ENCODE measurements around the gene EVL. TPM values are rescaled to one million over a fixed set of nuclear protein-coding genes. Genes with fewer than 3 reads are reported as not detected.

EVL gene
- total RNA-seq, 3 donors from 2014 or later = 32.0 to 42.8 (median 36.0) TPM

DNA sequence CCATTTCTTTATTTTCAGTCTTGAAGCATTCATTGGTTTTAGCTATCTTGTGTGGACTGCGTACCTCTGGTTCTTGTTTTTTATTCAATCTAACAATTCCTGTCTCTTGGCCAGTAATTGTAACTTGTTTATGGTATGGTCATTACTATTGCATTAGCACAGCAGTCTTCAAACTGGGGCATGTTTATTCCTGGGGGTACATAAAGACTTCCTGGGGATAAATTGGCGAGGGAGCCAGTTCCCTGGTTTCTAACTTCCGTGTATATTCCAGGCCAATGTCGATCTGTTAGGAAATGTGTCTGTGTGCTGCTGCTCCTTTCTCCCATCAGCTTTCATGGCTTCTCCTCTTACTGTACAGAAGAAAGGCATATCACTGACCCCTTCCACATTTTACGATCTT is 13.7 kb upstream of the EVL start:
- TF ChIP-seq, protein P1, sequence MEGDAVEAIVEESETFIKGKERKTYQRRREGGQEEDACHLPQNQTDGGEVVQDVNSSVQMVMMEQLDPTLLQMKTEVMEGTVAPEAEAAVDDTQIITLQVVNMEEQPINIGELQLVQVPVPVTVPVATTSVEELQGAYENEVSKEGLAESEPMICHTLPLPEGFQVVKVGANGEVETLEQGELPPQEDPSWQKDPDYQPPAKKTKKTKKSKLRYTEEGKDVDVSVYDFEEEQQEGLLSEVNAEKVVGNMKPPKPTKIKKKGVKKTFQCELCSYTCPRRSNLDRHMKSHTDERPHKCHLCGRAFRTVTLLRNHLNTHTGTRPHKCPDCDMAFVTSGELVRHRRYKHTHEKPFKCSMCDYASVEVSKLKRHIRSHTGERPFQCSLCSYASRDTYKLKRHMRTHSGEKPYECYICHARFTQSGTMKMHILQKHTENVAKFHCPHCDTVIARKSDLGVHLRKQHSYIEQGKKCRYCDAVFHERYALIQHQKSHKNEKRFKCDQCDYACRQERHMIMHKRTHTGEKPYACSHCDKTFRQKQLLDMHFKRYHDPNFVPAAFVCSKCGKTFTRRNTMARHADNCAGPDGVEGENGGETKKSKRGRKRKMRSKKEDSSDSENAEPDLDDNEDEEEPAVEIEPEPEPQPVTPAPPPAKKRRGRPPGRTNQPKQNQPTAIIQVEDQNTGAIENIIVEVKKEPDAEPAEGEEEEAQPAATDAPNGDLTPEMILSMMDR (IDR thresholded peaks at IDR 0.05) = no peak
- H3K9me3 ChIP-seq = no peaks in the 10 kb centered on the region
- H3K36me3 ChIP-seq (ENCODE audit: low read depth) = no peaks in the 10 kb centered on the region
- DNase-seq = no peak
- no peaks in the 10 kb centered on the region for H3K4me1 ChIP-seq (ENCODE audit: low read depth)
- no peak overlapping the region for H3K4me3 ChIP-seq
- intact Hi-C loops (cut with DNase I, micrococcal nuclease) = no loop called here
- ATAC-seq = no peak

DNA sequence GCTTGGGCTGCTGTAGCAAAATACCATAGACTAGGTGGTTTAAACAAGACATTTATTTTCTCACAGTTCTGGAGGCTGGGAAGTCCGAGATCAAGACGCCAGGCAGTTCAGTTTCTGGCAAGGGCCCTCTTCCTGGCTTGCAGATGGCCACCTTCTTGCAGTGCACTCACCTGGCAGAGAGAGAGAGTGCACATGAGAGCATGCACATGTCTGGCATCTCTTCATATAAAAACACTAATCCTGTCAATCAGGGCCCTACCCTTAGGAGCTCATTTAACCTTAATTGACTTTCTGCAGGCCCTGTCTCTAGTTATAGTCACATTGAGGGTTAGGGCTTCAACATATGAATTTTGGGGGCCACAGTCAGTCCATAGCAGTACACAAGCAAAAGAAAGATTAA is 12.4 kb upstream of the EVL start:
- intact Hi-C loops (cut with DNase I, micrococcal nuclease) = no loop called here
- no peaks in the 10 kb centered on the region for H3K9me3 ChIP-seq
- DNase-seq (no peak), ATAC-seq (no peak)
- H3K36me3 ChIP-seq (ENCODE audit: low read depth) = no peaks in the 10 kb centered on the region
- TF ChIP-seq, protein P1 (IDR thresholded peaks at IDR 0.05) = no peak
- no peaks in the 10 kb centered on the region for H3K4me1 ChIP-seq (ENCODE audit: low read depth)
- H3K4me3 ChIP-seq = no peak overlapping the region

DNA sequence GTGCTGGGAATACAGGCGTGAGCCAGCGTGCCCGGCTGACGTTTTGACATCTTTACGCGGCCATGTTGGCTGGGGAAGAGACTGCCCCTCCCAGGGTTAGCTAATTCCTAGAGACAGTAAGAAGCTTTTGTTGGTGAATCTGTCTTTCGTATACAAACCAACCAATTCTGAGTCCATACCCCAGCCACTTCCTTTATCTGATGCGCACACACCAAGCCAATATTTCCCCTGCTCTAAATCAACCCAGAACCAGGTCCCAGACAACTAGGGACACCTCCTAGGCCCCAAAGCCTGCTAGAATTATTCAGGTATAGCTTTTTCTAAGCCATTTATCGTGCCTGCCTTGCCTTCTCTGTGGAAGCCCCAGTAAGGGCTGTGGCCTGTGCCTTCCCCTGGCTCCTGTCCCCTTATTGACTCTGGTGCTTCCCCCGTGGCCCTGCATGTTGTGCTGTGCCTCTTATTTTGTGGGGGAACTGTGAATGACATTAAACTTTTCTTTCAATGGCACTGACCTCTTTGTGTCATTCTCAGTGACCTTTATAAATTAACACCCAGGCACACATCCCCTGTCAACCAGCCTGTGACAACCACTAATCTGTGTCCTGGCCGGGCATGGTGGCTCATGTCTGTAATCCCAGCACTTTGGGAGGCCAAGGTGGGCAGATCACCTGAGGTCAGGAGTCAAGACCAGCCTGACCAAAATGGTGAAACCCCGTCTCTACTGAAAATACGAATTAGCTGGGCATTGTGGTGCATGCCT is 10.7 kb upstream of the EVL start:
- H3K36me3 ChIP-seq (ENCODE audit: low read depth) = no peaks in the 10 kb centered on the region
- H3K4me3 ChIP-seq = no peak overlapping the region
- TF ChIP-seq, protein P1 (IDR thresholded peaks at IDR 0.05) = no peak
- no peaks in the 10 kb centered on the region for H3K4me1 ChIP-seq (ENCODE audit: low read depth)
- intact Hi-C loops (cut with DNase I, micrococcal nuclease) = no loop called here
- H3K9me3 ChIP-seq = no peaks in the 10 kb centered on the region
- DNase-seq (no peak), ATAC-seq (no peak)

DNA sequence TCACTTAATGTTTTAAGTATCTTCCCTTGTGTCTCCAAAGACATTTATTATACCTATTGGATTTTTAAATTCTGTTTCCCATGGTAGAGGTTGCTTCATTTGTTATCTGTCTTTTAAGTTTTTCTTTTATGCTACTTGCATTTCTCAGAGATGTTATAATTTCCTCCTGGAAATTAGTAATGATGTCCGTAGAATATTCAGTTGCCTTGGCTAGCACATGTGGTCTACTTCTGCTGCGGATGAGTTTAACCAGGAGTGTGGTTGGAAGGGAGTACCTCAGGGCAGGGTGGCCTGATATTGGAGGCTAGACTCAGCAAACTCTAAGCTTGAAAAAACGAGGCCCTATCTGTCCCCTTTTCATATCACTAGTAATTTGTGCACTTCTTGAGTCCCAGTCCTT is 8.8 kb upstream of the EVL start:
- TF ChIP-seq, protein P1 (IDR thresholded peaks at IDR 0.05) = no peak
- H3K4me1 ChIP-seq (ENCODE audit: low read depth) = no peaks in the 10 kb centered on the region
- DNase-seq (no peak), ATAC-seq (no peak)
- intact Hi-C loops (cut with DNase I, micrococcal nuclease) = no loop called here
- H3K4me3 ChIP-seq = no peak overlapping the region
- H3K36me3 ChIP-seq (ENCODE audit: low read depth) = no peaks in the 10 kb centered on the region
- H3K9me3 ChIP-seq = no peaks in the 10 kb centered on the region

DNA sequence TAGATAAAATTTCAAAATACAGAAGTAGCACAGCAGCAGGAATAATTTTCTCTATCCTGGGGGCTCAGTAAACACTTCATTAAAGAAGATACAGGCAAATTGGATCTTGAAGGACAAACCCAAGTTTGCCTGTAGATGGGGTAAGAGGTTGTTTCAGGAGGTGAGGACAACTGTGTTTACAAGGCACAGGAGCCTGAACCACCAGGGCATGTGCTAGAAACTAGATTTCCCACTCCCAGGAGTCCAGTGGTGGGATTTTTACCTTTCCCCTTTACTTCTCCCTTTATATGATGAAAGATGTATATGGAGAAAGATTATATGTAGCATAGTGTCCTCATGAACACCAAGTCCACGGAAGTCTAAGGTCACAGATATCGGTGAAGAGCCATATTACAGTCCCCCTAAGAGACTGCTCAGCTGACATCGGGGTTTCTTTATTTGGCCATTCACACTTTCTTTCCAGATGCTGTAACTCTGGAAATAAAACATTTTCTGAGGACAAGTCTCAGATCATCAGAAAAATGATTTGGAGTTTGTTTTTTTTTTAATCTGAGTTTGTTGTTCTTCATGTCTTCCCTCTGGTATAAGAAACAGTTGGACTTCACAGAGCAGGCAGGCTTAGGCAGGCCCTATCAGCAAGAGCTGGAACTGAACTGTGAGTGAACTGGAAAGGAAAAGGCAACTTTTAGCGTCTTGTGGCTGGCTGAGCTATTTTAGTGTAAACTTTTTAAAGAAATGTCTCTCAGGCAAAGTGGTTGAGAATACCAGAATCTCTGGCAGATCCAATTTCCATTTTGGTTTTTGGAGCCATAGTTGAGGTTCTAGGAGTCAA is 8.0 kb upstream of the EVL start:
- H3K4me3 ChIP-seq = no peak overlapping the region
- TF ChIP-seq, protein P1 (IDR thresholded peaks at IDR 0.05) = no peak
- H3K36me3 ChIP-seq (ENCODE audit: low read depth) = no peaks in the 10 kb centered on the region
- no peaks in the 10 kb centered on the region for H3K4me1 ChIP-seq (ENCODE audit: low read depth)
- DNase-seq = no peak
- intact Hi-C loops (cut with DNase I, micrococcal nuclease) = no loop called here
- peak; percentile 52 for ATAC-seq
- no peaks in the 10 kb centered on the region for H3K9me3 ChIP-seq
